Common myeloid progenitor, CD34-positive (primary cell): Measurements from ENCODE around the gene LSS.

Source experiments
- CTCF ChIA-PET: fragments of 350-600 bp; sonication (Branson Sonifier 250); formaldehyde crosslinking; loops from one replicate; lab custom pipeline; 2021; ENCODE audit warnings: antibody characterized with exemption; lab: Charles Lee
- POLR2A ChIA-PET: fragments of 350-600 bp; sonication (Branson Sonifier 250); formaldehyde crosslinking; loops from one replicate; lab custom pipeline; 2021; ENCODE audit warnings: antibody characterized with exemption; lab: Charles Lee
- DNase-seq, 3 donors: peaks; one replicate each; pipeline versions ENCODE4 v3.0.0 to v3.0.0-alpha.2; 2013
- H3K27ac ChIP-seq, 2 experiments: 1 replicate in 1 of 2; 2 replicates in 1 of 2; pipeline ENCODE4 v1.7.0; 2013; ENCODE audit warnings: inconsistent platforms in 2 of 2, low read length in 2 of 2, mild to moderate bottlenecking in 2 of 2, low read depth in 1 of 2, moderate library complexity in 1 of 2; ENCODE audit not compliant: severe bottlenecking in 2 of 2, insufficient read depth in 1 of 2, poor library complexity in 1 of 2
- H3K27me3 ChIP-seq, 5 experiments: replicated peaks in 2 of 5; 1 replicate in 3 of 5; 2 replicates in 2 of 5; pipeline versions ENCODE4 v1.6.1 to v1.7.0; 2013; ENCODE audit warnings: low read length in 4 of 5, mild to moderate bottlenecking in 2 of 5, moderate library complexity in 2 of 5, inconsistent platforms in 1 of 5; ENCODE audit not compliant: insufficient read depth in 5 of 5, control insufficient read depth in 4 of 5
- H3K36me3 ChIP-seq, 4 experiments: 1 replicate in 2 of 4; 2 replicates in 2 of 4; pipeline versions ENCODE4 v1.6.1 to v1.7.0; 2013; ENCODE audit warnings: low read length in 3 of 4, control low read depth in 1 of 4, mild to moderate bottlenecking in 1 of 4; ENCODE audit not compliant: control insufficient read depth in 4 of 4, insufficient read depth in 4 of 4
- H3K4me1 ChIP-seq, 4 experiments: 1 replicate in 3 of 4; 2 replicates in 1 of 4; pipeline versions ENCODE4 v1.6.1 to v1.7.1; 2013; ENCODE audit warnings: low read length in 3 of 4, mild to moderate bottlenecking in 3 of 4, control low read depth in 1 of 4, inconsistent platforms in 1 of 4, moderate library complexity in 1 of 4; ENCODE audit not compliant: control insufficient read depth in 4 of 4, insufficient read depth in 4 of 4; ENCODE audit errors: control extremely low read depth in 1 of 4
- H3K4me3 ChIP-seq, 7 experiments: 1 replicate in 4 of 7; 2 replicates in 3 of 7; pipeline versions ENCODE4 v1.5.1 to v1.7.0; 2013; ENCODE audit warnings: mild to moderate bottlenecking in 7 of 7, low read length in 6 of 7, moderate library complexity in 6 of 7, inconsistent platforms in 2 of 7, low read depth in 2 of 7, control low read depth in 1 of 7; ENCODE audit not compliant: insufficient read depth in 4 of 7, control insufficient read depth in 1 of 7; ENCODE audit errors: extremely low read depth in 1 of 7
- H3K9me3 ChIP-seq, 5 experiments: 1 replicate in 4 of 5; 2 replicates in 1 of 5; pipeline versions ENCODE4 v1.6.1 to v1.7.1; 2013; ENCODE audit warnings: low read length in 4 of 5, mild to moderate bottlenecking in 2 of 5, inconsistent platforms in 1 of 5, low read depth in 1 of 5, moderate library complexity in 1 of 5; ENCODE audit not compliant: control insufficient read depth in 4 of 5, insufficient read depth in 2 of 5; ENCODE audit errors: control extremely low read depth in 1 of 5
- WGBS: methylation state at CpG from one replicate; pipeline ENCODE4 v1.1.5; 2013; ENCODE audit not compliant: insufficient coverage; 5-methylcytosine and 5-hydroxymethylcytosine counted together

LSS gene

DNA sequence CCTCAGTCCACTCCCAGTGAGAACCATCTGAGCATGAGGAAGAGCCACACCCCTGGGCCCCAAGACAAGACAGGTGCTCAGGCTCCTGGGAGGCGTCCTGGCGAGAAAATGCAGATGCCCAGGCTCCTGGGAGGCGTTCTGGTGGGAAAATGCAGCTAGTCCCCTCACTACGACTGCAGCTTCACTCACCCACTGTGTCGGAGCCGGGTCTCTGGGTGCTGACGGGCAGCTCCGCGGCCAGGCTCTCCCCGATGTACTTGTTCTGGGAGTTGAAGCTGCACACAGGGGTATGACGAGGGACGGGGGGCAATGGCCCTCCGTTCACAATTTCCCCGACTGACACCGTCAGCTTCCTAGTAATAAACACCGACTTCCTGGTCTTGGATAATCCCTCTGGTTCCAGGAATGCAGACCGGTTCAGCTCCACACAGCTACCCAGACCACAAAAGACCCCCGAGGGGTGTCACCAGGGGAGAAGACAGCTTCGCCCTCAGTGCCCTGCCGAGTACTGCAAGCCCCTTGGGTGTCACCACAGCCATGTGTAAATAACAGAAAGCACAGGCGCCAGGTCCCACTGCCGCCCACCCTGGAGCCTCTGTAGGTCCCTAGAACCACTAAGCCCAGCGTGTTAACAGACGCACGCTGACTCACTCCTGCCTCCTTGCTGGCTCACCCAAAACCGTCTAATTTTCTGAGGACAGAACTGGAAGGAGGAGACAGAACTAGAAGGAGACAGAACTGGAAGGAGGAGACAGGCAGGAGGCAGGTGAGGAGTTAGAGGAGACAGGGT lies 37.4 kb upstream of the LSS start:
- H3K27ac ChIP-seq: peak overlapping the region in 1 of 2 experiments; percentile 5
- H3K27me3 ChIP-seq: no peaks in the 10 kb centered on the region
- H3K4me3 ChIP-seq: no peak overlapping the region
- no peak for DNase-seq
- H3K36me3 ChIP-seq: peaks cover 28 to 87% (median 59%) of the 10 kb centered on the region in 4 experiments
- no peaks in the 10 kb centered on the region for H3K9me3 ChIP-seq
- CTCF ChIA-PET: interaction anchor here (1.1 kb wide), 1 partner anchor 59 kb away, joined by 4 read pairs; no protein-coding TSS in a partner anchor
- no peaks in the 10 kb centered on the region for H3K4me1 ChIP-seq
- 93% methylated on average over 22 of the region's 26 CpGs for WGBS
- POLR2A ChIA-PET: no interaction called here

DNA sequence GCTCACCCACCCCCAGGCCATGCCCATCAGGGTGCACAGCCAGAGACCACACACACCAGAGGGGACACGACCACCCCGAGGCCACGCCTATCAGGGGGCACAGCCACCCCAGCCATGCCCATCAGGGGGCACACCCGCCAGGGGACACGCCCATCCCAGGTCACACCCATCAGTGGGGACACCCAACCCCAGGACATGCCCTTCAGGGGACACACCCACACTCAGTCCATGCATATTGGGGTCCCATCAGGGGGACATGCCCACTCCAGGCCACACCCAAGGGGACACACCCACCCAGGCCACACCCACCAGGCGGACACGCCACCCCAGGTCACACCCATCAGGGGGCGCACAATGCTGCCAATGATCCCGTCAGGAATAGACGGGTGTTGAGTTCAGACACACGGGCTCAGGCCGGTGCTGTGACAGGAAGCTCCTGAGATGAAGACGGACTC lies 36.1 kb upstream of the LSS start:
- no peak overlapping the region for H3K27ac ChIP-seq
- no peaks in the 10 kb centered on the region for H3K4me1 ChIP-seq
- WGBS: 95% methylated on average over 13 of the region's 13 CpGs
- H3K27me3 ChIP-seq: no peaks in the 10 kb centered on the region
- POLR2A ChIA-PET: no interaction called here
- DNase-seq: no peak
- CTCF ChIA-PET: interaction anchor here (1.1 kb wide), 1 partner anchor 61 kb away, joined by 4 read pairs; no protein-coding TSS in a partner anchor
- H3K36me3 ChIP-seq: peaks cover 32 to 89% (median 60%) of the 10 kb centered on the region in 4 experiments
- H3K4me3 ChIP-seq: no peak overlapping the region
- H3K9me3 ChIP-seq: no peaks in the 10 kb centered on the region

DNA sequence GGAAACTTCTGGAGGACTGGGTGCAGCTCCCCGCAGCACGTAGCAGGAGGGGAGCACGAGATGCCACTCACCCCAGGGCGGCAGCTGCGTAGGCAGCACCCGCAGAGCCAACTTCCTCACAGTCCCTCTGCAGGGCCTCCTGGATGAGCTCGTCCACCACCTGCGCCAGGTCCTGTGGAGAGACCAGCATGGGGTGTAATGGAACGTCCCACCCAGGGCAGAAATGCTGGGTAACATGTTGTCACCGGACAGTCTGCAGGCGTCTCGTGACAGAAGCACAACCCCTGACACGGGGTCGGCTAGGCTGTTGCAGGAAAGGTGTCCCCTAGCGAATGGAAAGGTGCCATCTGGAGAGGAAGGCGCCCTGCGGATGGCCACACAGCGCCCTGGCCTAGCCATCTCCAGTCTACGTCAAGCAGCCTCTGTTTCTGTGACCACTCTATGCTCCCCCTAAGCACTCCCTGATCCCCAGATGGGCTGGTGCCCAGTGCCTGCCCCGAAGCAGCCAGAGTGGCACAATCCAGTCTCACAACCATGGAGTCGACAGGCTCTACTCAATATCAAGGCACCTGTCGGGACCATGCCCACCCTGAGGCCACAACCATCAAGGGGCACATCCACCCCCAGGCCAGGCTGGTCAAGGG lies 35.6 kb upstream of the LSS start:
- no peaks in the 10 kb centered on the region for H3K4me1 ChIP-seq
- H3K36me3 ChIP-seq: peaks cover 27 to 88% (median 56%) of the 10 kb centered on the region in 4 experiments
- no peaks in the 10 kb centered on the region for H3K9me3 ChIP-seq
- H3K27me3 ChIP-seq: no peaks in the 10 kb centered on the region
- no peak overlapping the region for H3K27ac ChIP-seq
- no peak overlapping the region for H3K4me3 ChIP-seq
- ChIA-PET POLR2A (no interaction called here), CTCF (no interaction called here)
- no peak for DNase-seq
- 96% methylated on average over 21 of the region's 22 CpGs for WGBS

DNA sequence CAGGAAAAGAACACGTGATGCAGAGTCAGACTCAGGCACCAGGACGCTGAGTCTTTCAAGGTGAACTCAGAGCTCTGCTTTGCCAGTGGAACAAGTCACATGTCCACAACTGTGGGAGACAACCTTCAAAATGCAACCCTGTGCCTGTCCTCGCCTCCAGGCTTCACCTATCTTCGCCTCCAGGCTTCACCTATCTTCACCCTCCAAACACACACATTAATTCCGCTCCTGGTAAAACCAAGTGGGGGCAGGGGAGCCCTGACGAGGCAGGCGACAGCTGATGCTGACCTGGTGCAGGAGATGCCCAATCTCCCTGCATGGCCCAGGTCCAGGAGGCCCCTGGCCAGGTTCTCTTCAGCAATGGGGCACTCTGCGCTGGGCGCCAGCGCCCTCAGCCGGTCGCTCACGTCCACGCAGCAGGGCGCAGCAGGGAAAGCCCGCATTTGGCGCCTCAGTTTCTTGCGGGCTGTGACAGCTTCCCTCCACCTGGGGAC lies 28.0 kb upstream of the LSS start:
- no peak for DNase-seq
- ChIA-PET CTCF (interaction anchor here (1.1 kb wide), 1 partner anchor 10 kb away, joined by 4 read pairs; no protein-coding TSS in a partner anchor), POLR2A (no interaction called here)
- H3K27ac ChIP-seq: peak overlapping the region in 1 of 2 experiments; percentile 69
- H3K4me3 ChIP-seq: no peak overlapping the region
- H3K27me3 ChIP-seq: no peaks in the 10 kb centered on the region
- no peaks in the 10 kb centered on the region for H3K9me3 ChIP-seq
- H3K36me3 ChIP-seq: peaks cover 11 to 77% (median 57%) of the 10 kb centered on the region in 4 experiments
- whole genome bisulfite sequencing: 98% methylated on average over 16 of the region's 18 CpGs
- H3K4me1 ChIP-seq: peaks cover 2 to 27% (median 20%) of the 10 kb centered on the region in 4 experiments

GRCh38 chr21:46255758-46256337 lies 27.3 kb upstream of the LSS start:
- ChIA-PET POLR2A (no interaction called here), CTCF (no interaction called here)
- WGBS: 94% methylated on average over 6 of the region's 6 CpGs
- no peak for DNase-seq
- Histone ChIP-seq H3K4me1 (peaks cover 2 to 27% (median 20%) of the 10 kb centered on the region in 4 experiments), H3K27ac (peak overlapping the region in 1 of 2 experiments; percentile 69), H3K36me3 (peaks cover 12 to 77% (median 54%) of the 10 kb centered on the region in 4 experiments), H3K27me3 (no peaks in the 10 kb centered on the region), H3K4me3 (no peak overlapping the region), H3K9me3 (no peaks in the 10 kb centered on the region)

GRCh38 chr21:46255166-46255565 lies 26.6 kb upstream of the LSS start:
- H3K4me1 ChIP-seq: peaks cover 2 to 27% (median 20%) of the 10 kb centered on the region in 4 experiments
- peaks cover 11 to 77% (median 54%) of the 10 kb centered on the region in 4 experiments for H3K36me3 ChIP-seq
- ChIA-PET CTCF (interaction anchor here (1.0 kb wide), 1 partner anchor 112 kb away, joined by 4 read pairs; no protein-coding TSS in a partner anchor), POLR2A (no interaction called here)
- no peak overlapping the region for H3K4me3 ChIP-seq
- H3K27ac ChIP-seq: peak overlapping the region; percentile 1 to 69
- 94% methylated on average over 11 of the region's 11 CpGs for WGBS
- H3K27me3 ChIP-seq: no peaks in the 10 kb centered on the region
- DNase-seq: no peak
- no peaks in the 10 kb centered on the region for H3K9me3 ChIP-seq
